ENCODE measurements around the gene CMTR2. TPM values are rescaled to one million over a fixed set of nuclear protein-coding genes. Genes with fewer than 3 reads are reported as not detected.
"Not testable (repeated sequence)": the region's sequence is repeated elsewhere in the genome, so short reads cannot be mapped to it uniquely, and the experiment has no call there.

The CMTR2 gene
- total RNA-seq, 2 donors from 2014 or later, result 16.0 to 17.4 TPM

DNA sequence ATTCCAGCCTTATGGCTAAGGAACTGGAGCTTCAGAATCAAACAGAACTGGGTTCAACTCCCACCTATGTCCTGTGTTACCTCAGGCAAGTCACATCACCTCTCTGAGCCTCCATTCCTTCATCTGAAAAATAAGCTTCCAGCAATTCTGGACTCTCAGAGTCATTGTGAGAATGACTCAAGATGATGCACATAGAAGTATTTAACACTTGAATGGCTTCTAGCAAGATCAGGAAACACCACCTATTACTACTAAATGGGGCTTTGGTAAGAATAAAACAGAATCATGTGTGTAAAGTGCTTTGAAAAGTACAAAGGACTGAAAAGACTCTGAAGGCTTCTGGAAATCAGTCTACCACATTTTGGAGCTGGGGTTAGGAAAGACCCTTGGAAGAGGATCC lies 38.5 kb upstream of the CMTR2 start:
- H3K9me3 ChIP-seq, result no peaks in the 10 kb centered on the region
- no peak overlapping the region for H3K4me3 ChIP-seq
- DNase-seq, result no peak
- TF ChIP-seq, protein P1, sequence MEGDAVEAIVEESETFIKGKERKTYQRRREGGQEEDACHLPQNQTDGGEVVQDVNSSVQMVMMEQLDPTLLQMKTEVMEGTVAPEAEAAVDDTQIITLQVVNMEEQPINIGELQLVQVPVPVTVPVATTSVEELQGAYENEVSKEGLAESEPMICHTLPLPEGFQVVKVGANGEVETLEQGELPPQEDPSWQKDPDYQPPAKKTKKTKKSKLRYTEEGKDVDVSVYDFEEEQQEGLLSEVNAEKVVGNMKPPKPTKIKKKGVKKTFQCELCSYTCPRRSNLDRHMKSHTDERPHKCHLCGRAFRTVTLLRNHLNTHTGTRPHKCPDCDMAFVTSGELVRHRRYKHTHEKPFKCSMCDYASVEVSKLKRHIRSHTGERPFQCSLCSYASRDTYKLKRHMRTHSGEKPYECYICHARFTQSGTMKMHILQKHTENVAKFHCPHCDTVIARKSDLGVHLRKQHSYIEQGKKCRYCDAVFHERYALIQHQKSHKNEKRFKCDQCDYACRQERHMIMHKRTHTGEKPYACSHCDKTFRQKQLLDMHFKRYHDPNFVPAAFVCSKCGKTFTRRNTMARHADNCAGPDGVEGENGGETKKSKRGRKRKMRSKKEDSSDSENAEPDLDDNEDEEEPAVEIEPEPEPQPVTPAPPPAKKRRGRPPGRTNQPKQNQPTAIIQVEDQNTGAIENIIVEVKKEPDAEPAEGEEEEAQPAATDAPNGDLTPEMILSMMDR (IDR thresholded peaks at IDR 0.05), result no peak
- no peaks in the 10 kb centered on the region for H3K4me1 ChIP-seq
- intact Hi-C loops (cut with DNase I), result no loop called here
- no peaks in the 10 kb centered on the region for H3K27me3 ChIP-seq
- H3K9ac ChIP-seq (ENCODE audit: low read depth in 2 of 2, low read length in 2 of 2), result no peak overlapping the region
- H3K27ac ChIP-seq, result no peak overlapping the region
- no peaks in the 10 kb centered on the region for H3K36me3 ChIP-seq

DNA sequence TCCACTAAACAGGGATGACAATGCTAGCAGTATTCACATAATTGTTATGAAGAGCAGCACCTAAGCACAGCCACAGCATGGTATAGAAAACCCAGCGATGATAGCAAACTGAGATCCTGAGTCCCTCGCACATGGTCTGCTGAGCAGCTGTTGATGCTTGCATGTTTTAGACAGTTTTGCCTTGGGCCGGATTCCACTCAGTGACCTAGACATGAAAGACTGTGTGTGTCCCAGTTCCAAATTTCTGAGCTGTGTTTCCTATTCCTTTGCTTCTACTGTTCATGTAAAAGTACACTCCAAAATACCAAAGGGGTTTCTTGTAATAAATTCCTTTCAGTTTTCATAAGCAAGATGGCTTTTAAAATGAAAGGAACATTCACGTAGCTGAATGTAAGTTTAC lies 30.8 kb upstream of the CMTR2 start:
- no peak overlapping the region for H3K4me3 ChIP-seq
- intact Hi-C loops (cut with DNase I), result loop anchor here (10.0 kb wide), 1 partner anchor 65 kb away; no protein-coding TSS in a partner anchor
- H3K4me1 ChIP-seq, result no peaks in the 10 kb centered on the region
- H3K27ac ChIP-seq, result no peak overlapping the region
- no peaks in the 10 kb centered on the region for H3K9me3 ChIP-seq
- H3K36me3 ChIP-seq, result no peaks in the 10 kb centered on the region
- TF ChIP-seq, protein P1 (IDR thresholded peaks at IDR 0.05), result no peak
- no peaks in the 10 kb centered on the region for H3K27me3 ChIP-seq
- no peak for DNase-seq
- H3K9ac ChIP-seq (ENCODE audit: low read depth in 2 of 2, low read length in 2 of 2), result no peak overlapping the region

DNA sequence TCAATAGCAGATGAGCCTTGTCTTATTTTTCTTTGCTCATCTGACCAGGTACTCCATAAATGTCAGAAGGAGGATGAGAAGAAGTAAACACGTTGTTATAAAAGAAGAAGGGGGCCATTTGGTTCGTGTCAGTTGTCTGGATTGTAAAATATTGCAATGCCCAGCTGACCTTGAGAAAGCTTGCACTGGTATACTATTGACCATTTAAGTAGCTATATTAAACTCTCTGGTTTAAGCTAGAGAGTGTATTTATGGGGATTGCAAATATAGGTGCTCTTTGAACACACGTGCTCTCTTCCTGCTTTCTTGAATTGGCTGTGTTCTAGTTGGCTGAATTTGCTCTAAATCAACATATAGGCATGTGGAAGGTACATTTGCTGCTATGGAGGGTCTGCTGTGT lies 26.1 kb upstream of the CMTR2 start:
- TF ChIP-seq, protein P1 (IDR thresholded peaks at IDR 0.05), result no peak
- Histone ChIP-seq H3K9me3 (no peaks in the 10 kb centered on the region), H3K9ac (ENCODE audit: low read depth in 2 of 2, low read length in 2 of 2) (no peak overlapping the region), H3K4me1 (no peaks in the 10 kb centered on the region), H3K27me3 (no peaks in the 10 kb centered on the region), H3K4me3 (no peak overlapping the region), H3K36me3 (no peaks in the 10 kb centered on the region), H3K27ac (no peak overlapping the region)
- intact Hi-C loops (cut with DNase I), result loop anchor here (10.0 kb wide), 1 partner anchor 60 kb away; no protein-coding TSS in a partner anchor
- no peak for DNase-seq

DNA sequence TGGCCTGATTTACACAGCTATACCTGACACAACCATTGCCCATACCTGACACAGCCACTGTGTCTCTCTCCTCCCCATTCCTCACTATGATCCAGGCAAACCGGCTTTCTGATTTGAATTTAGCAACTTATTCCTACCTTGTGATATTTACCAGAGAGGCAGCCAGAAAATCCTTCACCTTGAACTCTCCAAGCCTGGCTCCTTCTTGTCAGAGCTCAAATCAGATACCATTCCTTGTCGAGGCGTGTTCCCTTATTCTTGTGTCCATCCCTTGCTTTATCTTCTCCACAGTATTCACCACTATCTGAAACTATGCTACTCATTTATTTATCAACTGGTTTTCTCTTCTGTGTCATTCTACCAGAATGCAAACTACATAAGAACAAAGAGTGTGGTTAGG lies 24.4 kb upstream of the CMTR2 start:
- not testable (repeated sequence) for H3K27me3 ChIP-seq; H3K36me3 ChIP-seq; H3K4me3 ChIP-seq; H3K27ac ChIP-seq; H3K9me3 ChIP-seq; H3K4me1 ChIP-seq; H3K9ac ChIP-seq (ENCODE audit: low read depth in 2 of 2, low read length in 2 of 2); DNase-seq
- intact Hi-C loops (cut with DNase I), result loop anchor here (10.0 kb wide), 1 partner anchor 59 kb away; no protein-coding TSS in a partner anchor

DNA sequence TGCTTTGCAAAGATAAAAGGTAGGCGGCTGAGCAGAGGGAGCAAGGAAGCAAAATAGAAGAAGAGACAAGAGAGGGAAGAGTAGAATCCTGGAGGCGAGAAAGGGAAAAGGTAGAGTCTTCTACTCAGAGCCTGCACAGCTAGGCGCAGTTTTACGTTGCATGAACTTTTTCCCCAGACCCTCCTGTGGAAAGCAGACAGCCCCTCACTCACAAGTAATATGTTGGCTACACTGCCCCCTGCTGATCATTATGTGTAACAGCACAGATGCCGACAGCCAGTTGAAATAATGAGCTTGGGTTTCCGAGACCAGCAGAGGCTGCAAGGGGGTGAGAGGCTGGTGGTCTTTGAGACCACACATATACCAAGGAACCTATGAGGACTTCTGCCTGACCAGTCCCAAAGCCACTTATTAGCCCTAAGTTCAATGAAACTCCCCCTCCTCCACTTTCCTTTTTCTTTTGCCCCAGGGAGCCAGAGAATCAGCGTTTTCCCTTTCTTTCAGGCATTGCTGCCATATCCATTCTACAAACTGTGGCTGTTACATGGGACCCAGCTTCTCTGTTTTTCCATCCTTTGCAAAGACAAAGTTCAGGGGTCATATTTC lies 22.5 kb upstream of the CMTR2 start:
- Histone ChIP-seq H3K9ac (ENCODE audit: low read depth in 2 of 2, low read length in 2 of 2) (no peak overlapping the region), H3K4me1 (no peaks in the 10 kb centered on the region), H3K27ac (no peak overlapping the region), H3K27me3 (no peaks in the 10 kb centered on the region), H3K9me3 (no peaks in the 10 kb centered on the region), H3K36me3 (no peaks in the 10 kb centered on the region), H3K4me3 (no peak overlapping the region)
- intact Hi-C loops (cut with DNase I), result loop anchor here (10.0 kb wide), 1 partner anchor 57 kb away; no protein-coding TSS in a partner anchor
- DNase-seq, result no peak
- TF ChIP-seq, protein P1 (IDR thresholded peaks at IDR 0.05), result peak; percentile 85

DNA sequence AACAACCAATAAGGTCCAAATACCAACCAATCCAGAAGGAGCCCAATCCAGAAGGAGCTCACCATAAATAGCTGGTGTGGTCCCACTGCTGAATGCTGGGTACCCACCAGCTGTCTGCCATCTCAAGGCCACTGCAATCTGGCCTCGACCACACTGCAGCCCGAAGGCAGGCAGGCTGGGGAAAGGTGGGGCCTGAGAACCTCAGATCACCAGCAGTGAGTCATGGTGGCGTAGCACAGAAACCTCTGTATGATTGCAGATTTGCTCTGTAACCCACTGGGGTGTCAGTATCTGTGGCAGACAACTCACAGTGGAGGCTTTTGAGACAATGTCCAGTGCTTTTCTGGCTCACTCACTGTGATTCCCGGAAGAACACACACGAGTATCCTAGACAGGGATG lies 14.7 kb upstream of the CMTR2 start:
- TF ChIP-seq, protein P1 (IDR thresholded peaks at IDR 0.05), result no peak
- no peaks in the 10 kb centered on the region for H3K27me3 ChIP-seq
- no peak for DNase-seq
- H3K9ac ChIP-seq (ENCODE audit: low read depth in 2 of 2, low read length in 2 of 2), result no peak overlapping the region
- H3K27ac ChIP-seq, result no peak overlapping the region
- H3K9me3 ChIP-seq, result no peaks in the 10 kb centered on the region
- H3K4me3 ChIP-seq, result no peak overlapping the region
- no peaks in the 10 kb centered on the region for H3K4me1 ChIP-seq
- intact Hi-C loops (cut with DNase I), result no loop called here
- H3K36me3 ChIP-seq, result no peaks in the 10 kb centered on the region

Measured in colonic mucosa (tissue), 4 donors.